Upper lobe of left lung (tissue), 6 donors: ENCODE data around the gene WDR3. TPM values are rescaled to one million over a fixed set of nuclear protein-coding genes. Genes with fewer than 3 reads are reported as not detected.

Experiments
- ATAC-seq, 2 donors: fragments of 200-7000 bp; cut with Tn5 transposase; one replicate each; pipeline ENCODE4 v1.9.1; 2022; ENCODE audit warnings: mild to moderate bottlenecking in 2 of 2, moderate library complexity in 2 of 2; ENCODE audit not compliant: low FRiP score in 2 of 2
- DNase-seq, 2 donors: peaks; one replicate each; pipeline ENCODE4 v3.0.0-alpha.2; 2019 to 2020
- H3K27ac ChIP-seq, 4 donors: fragments of 200-600 bp; sonication (generic); one replicate each; pipeline ENCODE4 v1.5.1; 2016 to 2019
- H3K27me3 ChIP-seq, 4 donors: fragments of 200-600 bp; sonication (generic); one replicate each; pipeline ENCODE4 v1.5.1; 2017 to 2019
- H3K36me3 ChIP-seq, 4 donors: fragments of 200-600 bp; sonication (generic); one replicate each; pipeline ENCODE4 v1.5.1; 2016 to 2019
- H3K4me1 ChIP-seq, 4 donors: fragments of 200-600 bp; sonication (generic); one replicate each; pipeline ENCODE4 v1.5.1; 2018 to 2019
- H3K4me3 ChIP-seq, 4 donors: fragments of 200-600 bp; sonication (generic); one replicate each; pipeline ENCODE4 v1.5.1; 2017 to 2019; ENCODE audit warnings: mild to moderate bottlenecking in 2 of 4, moderate library complexity in 1 of 4
- H3K9me3 ChIP-seq, 4 donors: fragments of 200-600 bp; sonication (generic); one replicate each; pipeline ENCODE4 v1.5.1; 2018 to 2019
- CTCF ChIP-seq, 6 experiments: fragments of 450-650 bp in 4 of 6; fragments of 200-600 bp in 2 of 6; sonication (generic) in 2 of 6; IDR thresholded peaks; one replicate each; pipeline ENCODE4 v1.5.1; 2016 to 2019; ENCODE audit warnings: antibody characterized with exemption in 6 of 6
- EP300 ChIP-seq, 4 donors: sonication (generic); formaldehyde crosslinking; IDR thresholded peaks; one replicate each; pipeline ENCODE4 v1.5.1; 2017; ENCODE audit warnings: antibody characterized with exemption in 4 of 4, control low read depth in 2 of 4
- POLR2A ChIP-seq, 4 donors: fragments of 450-650 bp; IDR thresholded peaks; one replicate each; pipeline ENCODE4 v1.5.1; 2016 to 2017; ENCODE audit warnings: antibody characterized with exemption in 4 of 4, mild to moderate bottlenecking in 2 of 4
- POLR2AphosphoS5 ChIP-seq, 2 donors: sonication (generic); formaldehyde crosslinking; IDR thresholded peaks; one replicate each; pipeline ENCODE4 v1.5.1; 2017; ENCODE audit warnings: antibody characterized with exemption in 2 of 2
- WGBS, 2 donors: methylation state at CpG; one replicate each; pipeline ENCODE4 v1.1.5; 2017 to 2018; 5-methylcytosine and 5-hydroxymethylcytosine counted together
- total RNA-seq, 6 donors: library from RNA; depleted of rRNA in 4 of 6; stranded (reverse); fragments of >200 nt in 4 of 6; gene quantifications; one replicate each; pipeline versions ENCODE4 v1.1.0 to v1.2.1, GENCODE V29; 2016 to 2021
- donor health status: DM: no; HTN: no; CAD: no; lungs with moderate emphysema.
- donor health status: DM: no; HTN: yes; CAD: no; lungs with severe emphysema.

Gene WDR3
- total RNA-seq, 6 donors from 2014 or later, result 2.3 to 17.7 (median 11.3) TPM

DNA sequence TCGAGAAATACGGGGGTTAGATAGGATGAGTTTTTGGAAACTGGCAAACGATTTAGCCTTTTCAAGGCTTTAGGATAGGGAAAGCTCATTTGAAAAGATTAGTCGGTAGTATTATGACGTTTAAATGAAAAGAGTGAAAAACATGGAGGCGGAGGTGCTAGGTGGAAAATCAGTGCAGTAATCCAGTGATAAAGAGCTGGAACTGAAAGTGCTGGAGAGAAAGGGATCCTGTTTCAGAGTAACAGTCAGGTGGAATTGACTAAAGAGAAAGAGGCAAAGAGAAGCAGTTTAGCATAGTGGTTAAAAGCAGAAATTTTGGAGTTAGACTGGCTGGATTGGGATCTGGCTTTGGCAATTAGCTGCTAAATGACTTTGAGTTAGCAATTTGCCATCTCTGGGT, 945 bp downstream of the WDR3 start:
- WGBS, 2 donors, result 7 to 8% methylated on average over 6 of the region's 6 CpGs
- H3K4me1 ChIP-seq, result peaks cover 28 to 49% (median 34%) of the 10 kb centered on the region in 4 donors

GRCh38 chr1:117932576-117932975, 3.0 kb downstream of the WDR3 start:
- Histone ChIP-seq H3K9me3 (no peaks in the 10 kb centered on the region), H3K4me3 (no peak overlapping the region), H3K27ac (no peak overlapping the region), H3K4me1 (peaks cover 25 to 32% (median 27%) of the 10 kb centered on the region in 4 donors), H3K27me3 (no peaks in the 10 kb centered on the region), H3K36me3 (peaks cover 0 to 36% (median 2%) of the 10 kb centered on the region in 4 donors)
- 85 to 95% methylated on average over 4 of the region's 4 CpGs for WGBS, 2 donors
- no peak for DNase-seq
- TF ChIP-seq CTCF (IDR thresholded peaks at IDR 0.05) (no peak), EP300 (IDR thresholded peaks at IDR 0.05) (no peak), POLR2AphosphoS5 (IDR thresholded peaks at IDR 0.05) (no peak), POLR2A (IDR thresholded peaks at IDR 0.05) (no peak)
- no peak for ATAC-seq

More for the DNA sequence above, 945 bp downstream of the WDR3 start:
- Histone ChIP-seq H3K4me3 (peak overlapping the region; percentile 63 to 87 (median 81)), H3K27me3 (no peaks in the 10 kb centered on the region), H3K27ac (peak overlapping the region in 2 of 4 donors; percentile 87 to 92), H3K36me3 (peaks cover 0 to 16% (median 2%) of the 10 kb centered on the region in 4 donors), H3K9me3 (no peaks in the 10 kb centered on the region)
- ATAC-seq (no peak), DNase-seq (no peak)
- TF ChIP-seq CTCF (IDR thresholded peaks at IDR 0.05), result no peak
- no peak for TF ChIP-seq POLR2AphosphoS5 (IDR thresholded peaks at IDR 0.05)

DNA sequence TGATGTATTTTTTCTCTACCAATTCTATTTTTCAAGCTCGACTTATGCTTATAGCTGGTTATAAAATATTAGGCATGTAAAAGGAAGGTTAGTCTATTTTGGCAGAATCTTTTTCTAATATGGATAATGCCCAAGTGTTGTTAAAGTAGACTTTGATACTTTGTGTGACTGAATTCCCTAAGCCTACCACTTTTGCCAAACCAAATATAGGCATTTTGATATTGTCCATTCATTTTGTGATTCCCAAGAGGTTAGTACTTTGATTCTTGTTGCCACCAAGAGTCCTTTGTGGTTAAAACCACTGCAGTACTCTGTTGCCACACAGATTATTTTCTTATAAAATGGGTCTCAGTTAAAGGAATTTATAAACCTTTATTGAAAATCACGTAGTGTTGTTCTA, 4.2 kb downstream of the WDR3 start:
- whole genome bisulfite sequencing, 2 donors, result 89 to 91% methylated on average over 2 of the region's 2 CpGs
- H3K36me3 ChIP-seq, result peaks cover 4 to 47% (median 5%) of the 10 kb centered on the region in 4 donors
- H3K4me3 ChIP-seq, result no peak overlapping the region
- H3K27ac ChIP-seq, result no peak overlapping the region
- DNase-seq (no peak), ATAC-seq (no peak)
- H3K4me1 ChIP-seq, result peaks cover 13 to 20% (median 16%) of the 10 kb centered on the region in 4 donors
- no peak for TF ChIP-seq EP300 (IDR thresholded peaks at IDR 0.05)
- no peak for TF ChIP-seq POLR2AphosphoS5 (IDR thresholded peaks at IDR 0.05)
- H3K27me3 ChIP-seq, result no peaks in the 10 kb centered on the region
- H3K9me3 ChIP-seq, result no peaks in the 10 kb centered on the region

DNA sequence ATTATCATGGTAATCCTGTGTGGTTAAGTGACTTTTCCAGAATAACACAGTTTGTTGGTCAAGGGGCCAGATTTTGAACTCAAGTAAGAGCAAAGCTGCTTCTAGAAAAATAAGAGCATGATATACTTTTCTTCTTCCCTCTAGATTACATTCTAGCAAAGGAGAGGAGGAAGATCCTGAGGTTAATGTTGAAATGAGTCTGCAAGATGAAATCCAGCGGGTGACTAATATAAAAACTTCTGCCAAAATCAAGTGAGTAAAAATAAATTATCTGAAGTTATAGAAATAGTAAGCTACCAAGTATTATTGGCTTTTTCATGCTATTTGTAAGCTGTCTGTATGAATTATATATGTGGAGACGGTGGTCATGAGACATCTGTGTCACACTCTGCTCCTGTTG, 12.8 kb downstream of the WDR3 start:
- H3K4me1 ChIP-seq, result no peaks in the 10 kb centered on the region
- TF ChIP-seq POLR2A (IDR thresholded peaks at IDR 0.05), result no peak
- TF ChIP-seq POLR2AphosphoS5 (IDR thresholded peaks at IDR 0.05), result no peak
- WGBS, 2 donors, result 95 to 96% methylated on average over 2 of the region's 2 CpGs
- ATAC-seq, result no peak
- no peak for DNase-seq
- no peaks in the 10 kb centered on the region for H3K9me3 ChIP-seq
- H3K4me3 ChIP-seq, result no peak overlapping the region
- no peaks in the 10 kb centered on the region for H3K27me3 ChIP-seq
- H3K36me3 ChIP-seq, result peaks cover 29 to 99% (median 56%) of the 10 kb centered on the region in 4 donors
- no peak overlapping the region for H3K27ac ChIP-seq

- WGBS, 2 donors, result 92 to 97% methylated on average over 1 of the region's 1 CpG
- Histone ChIP-seq H3K4me1 (no peaks in the 10 kb centered on the region), H3K36me3 (peaks cover 22 to 100% (median 57%) of the 10 kb centered on the region in 4 donors), H3K27ac (no peak overlapping the region), H3K27me3 (no peaks in the 10 kb centered on the region), H3K9me3 (no peaks in the 10 kb centered on the region), H3K4me3 (no peak overlapping the region)
- ATAC-seq, result no peak
- DNase-seq, result no peak
- TF ChIP-seq POLR2AphosphoS5 (IDR thresholded peaks at IDR 0.05) (no peak), POLR2A (IDR thresholded peaks at IDR 0.05) (no peak), EP300 (IDR thresholded peaks at IDR 0.05) (no peak), CTCF (IDR thresholded peaks at IDR 0.05) (no peak)
These were observed 22.8 kb downstream of the WDR3 start for GRCh38 chr1:117952386-117952785.

DNA sequence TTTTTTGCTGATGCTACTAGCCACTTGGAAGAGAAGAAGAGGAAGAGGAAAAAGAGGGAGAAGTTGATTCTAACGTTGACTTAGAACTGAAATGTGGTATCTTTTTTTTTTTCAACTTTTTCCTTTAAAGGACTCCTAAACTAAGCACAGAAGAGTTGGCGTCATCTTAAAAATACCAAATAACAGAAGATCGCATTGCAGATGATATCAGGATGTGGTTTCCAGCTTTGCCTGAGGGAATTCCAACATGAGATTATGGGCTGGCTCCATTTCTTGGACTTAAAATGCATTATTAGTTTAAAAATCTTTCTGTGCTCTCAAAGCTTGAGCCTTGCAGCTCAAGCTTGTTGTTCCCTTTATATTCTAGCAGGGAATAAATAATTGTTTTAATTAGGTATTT, 29.8 kb downstream of the WDR3 start:
- no peak for TF ChIP-seq POLR2A (IDR thresholded peaks at IDR 0.05)
- no peak for TF ChIP-seq POLR2AphosphoS5 (IDR thresholded peaks at IDR 0.05)
- no peak for TF ChIP-seq CTCF (IDR thresholded peaks at IDR 0.05)
- no peak for TF ChIP-seq EP300 (IDR thresholded peaks at IDR 0.05)
- H3K27ac ChIP-seq, result no peak overlapping the region
- peak in 1 of 2 donors; percentile 35 for ATAC-seq
- no peaks in the 10 kb centered on the region for H3K27me3 ChIP-seq
- no peaks in the 10 kb centered on the region for H3K4me1 ChIP-seq
- WGBS, 2 donors, result 85 to 89% methylated on average over 3 of the region's 3 CpGs
- H3K9me3 ChIP-seq, result no peaks in the 10 kb centered on the region
- H3K36me3 ChIP-seq, result peaks cover 16 to 79% (median 24%) of the 10 kb centered on the region in 4 donors
- DNase-seq, result no peak
- H3K4me3 ChIP-seq, result no peak overlapping the region
